GM18907 (cell line): ENCODE measurements around the gene OCRL.
"Not testable (repeated sequence)": the region's sequence is repeated elsewhere in the genome, so short reads cannot be mapped to it uniquely, and the experiment has no call there.

Source experiments
- ATAC-seq: cut with Tn5 transposase; IDR thresholded peaks from one replicate; pipeline ENCODE4 v1.9.1; 2021; ENCODE audit warnings: mild to moderate bottlenecking, moderate library complexity; ENCODE audit not compliant: unreplicated experiment

Gene OCRL

GRCh38 chrX:129534816-129535578 is 5.1 kb upstream of the OCRL start:
- no peak for ATAC-seq

DNA sequence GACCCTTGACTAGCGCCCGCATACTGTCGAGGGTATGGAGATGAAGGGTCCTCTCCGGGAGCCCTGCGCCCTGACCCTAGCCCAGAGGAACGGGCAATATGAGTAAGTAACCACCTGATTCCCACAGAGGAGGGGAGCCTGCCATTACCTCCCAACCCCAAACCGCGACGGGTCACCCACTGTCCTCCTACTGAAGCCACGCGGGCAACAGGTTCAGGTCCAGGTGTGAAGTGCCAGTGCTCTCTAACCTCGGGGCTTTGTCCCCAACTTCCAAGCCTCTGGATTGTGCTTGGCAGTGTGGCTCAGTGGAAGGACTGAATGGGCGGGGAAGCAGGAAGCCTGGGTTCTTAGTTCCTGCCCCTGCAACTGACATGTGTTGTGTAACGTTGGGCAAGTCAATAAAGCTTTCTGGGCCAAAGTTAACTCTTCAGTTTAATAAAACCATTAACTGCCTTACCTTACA is 694 bp downstream of the OCRL start:
- ATAC-seq = peak; percentile 42

GRCh38 chrX:129544780-129545179 is 4.7 kb downstream of the OCRL start:
- no peak for ATAC-seq

- no peak for ATAC-seq
Measured at GRCh38 chrX:129545408-129545807, 5.3 kb downstream of the OCRL start.

DNA sequence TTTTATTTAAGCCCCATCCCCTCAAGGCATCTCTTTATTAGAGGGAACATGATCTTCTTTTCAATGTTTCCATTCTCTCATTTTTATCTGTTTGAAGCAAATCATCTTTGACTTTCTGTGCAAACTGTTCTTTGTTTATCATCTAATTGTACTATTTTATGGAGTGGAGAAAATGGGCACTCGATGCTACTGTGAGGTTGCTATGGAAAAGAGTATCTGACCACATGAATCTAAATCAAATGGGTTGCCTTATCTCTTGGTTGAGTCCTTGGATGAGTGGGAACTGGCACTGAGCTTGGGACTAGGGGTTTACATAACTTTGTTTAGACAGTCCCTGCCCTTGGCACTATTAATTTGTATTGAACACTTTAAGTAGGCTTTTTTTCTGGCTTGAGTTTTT is 9.1 kb downstream of the OCRL start:
- ATAC-seq = no peak

DNA sequence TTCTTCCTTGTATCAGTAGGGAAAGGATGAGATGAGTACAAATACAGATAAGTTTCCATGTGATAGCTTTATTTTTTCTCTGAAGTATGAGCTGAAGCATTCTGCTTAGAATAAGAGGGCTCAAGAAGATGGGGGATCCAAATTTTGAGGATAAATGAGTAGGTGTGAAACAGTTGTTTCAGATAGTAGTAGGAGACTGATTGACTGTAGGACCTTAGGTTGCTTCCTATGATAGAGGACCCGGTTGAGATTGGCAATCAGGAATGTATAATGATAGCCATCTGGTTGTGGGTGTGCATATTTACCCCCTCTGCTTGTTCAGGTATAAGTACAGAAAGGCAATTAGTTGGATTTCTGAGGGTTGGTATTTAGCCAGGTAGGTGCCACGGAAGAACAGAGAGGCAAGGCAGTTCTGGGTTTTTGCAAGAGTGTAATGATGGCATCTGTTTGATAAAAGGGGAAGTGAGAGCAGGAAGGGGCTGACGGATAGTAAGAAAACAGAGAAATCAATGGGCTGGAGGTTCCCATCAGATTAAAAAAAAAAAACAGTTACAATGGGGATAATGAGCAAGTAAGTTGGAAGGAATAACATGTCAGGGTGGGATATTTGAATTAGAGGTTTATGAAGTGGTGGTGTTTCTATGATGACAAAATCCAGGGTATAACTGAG is 13.7 kb downstream of the OCRL start:
- peak; percentile 97 for ATAC-seq

DNA sequence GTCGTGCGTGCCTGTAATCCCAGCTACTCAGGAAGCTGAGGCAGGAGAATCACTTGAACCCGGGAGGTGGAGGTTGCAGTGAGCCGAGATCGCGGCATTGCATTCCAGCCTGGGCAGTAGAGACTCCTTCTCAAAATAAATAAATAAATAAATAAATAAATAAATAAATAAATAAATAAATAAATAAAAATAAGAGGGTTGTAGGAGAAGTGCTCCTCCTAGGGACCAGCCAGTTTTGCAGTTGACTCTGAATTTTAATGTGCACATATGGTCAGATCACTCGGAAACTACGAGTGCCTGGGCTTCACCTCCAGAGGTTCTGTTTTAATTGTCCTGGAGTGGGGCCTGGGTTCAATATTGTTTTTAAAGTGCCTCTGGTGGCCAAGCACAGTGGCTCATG is 14.8 kb downstream of the OCRL start:
- ATAC-seq = not testable (repeated sequence)

DNA sequence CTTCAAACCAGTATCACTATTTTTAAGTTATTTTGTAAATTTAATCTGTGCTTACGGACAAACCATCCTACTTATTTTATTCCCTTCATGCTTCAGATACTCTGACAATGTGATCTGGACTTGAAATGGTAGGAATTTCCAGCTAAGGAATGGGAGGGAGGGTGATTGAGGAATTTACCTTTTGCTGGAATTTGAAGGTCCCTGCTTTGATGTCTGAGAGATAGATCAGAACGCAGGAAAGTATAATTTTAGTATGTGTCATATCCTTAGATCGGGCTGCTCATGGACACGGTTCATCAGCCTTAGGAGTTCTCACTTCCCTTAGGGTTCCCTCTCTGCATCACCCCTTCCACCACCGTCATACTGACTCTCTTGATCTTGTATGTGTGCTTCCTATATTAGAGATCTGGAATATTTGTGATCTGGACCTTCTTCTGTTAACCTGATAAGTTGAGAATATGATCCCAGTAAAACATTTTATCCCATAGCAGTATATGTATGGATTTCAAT is 16.8 kb downstream of the OCRL start:
- no peak for ATAC-seq

DNA sequence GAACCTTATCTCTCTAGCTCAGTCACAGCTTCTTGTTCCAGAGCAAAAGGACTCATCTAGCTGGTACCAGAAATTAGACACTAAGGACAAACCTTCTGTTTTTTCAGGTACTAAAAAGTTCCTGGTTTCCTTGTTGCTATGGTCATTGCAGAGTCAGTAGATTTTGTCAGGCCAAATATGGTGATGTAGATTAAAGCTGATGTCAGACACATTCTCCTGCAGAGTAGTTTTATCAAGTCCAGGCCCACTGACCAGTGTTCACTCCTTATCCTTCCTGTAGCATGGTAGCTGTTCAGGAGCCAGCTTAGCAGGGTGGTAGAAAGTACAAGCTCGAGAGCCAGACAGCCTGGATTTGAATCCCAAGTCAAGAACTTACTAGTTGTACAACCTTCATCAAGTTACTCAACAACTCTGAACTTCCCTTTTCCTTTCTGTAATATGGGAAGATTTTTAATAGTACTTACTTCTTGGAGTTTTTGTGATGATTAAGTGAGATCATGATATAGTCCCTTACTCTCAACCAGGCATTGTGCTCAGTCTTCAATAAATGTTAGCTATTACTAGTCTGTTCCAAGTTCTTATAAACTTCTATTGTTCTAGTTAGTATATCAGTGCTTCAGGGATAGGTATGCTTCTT is 17.9 kb downstream of the OCRL start:
- ATAC-seq = no peak

DNA sequence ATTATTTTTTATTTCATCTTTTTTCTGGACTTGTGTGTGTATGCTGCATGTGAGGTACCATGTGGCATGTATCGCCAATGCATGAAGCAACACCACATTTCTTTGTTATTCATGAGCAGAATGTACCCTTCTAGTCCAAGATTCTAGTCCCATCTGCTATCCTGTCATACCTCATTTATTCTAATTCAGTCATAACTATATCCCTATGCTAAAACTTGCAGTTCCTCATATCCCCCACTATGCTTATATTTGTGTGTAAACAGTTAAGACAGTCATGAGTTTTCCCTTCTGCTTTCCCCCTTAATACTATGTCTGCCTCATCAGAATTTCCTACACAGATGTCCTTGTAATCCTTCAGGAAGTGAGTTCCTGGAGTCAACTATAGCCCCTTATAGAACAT is 19.7 kb downstream of the OCRL start:
- ATAC-seq = no peak

GRCh38 chrX:129561453-129561852 is 21.4 kb downstream of the OCRL start:
- no peak for ATAC-seq

GRCh38 chrX:129564345-129564744 is 24.3 kb downstream of the OCRL start:
- not testable (repeated sequence) for ATAC-seq

- ATAC-seq = no peak
Measured at GRCh38 chrX:129565046-129565650, 25.1 kb downstream of the OCRL start.

GRCh38 chrX:129566073-129566472 is 26.0 kb downstream of the OCRL start:
- no peak for ATAC-seq

DNA sequence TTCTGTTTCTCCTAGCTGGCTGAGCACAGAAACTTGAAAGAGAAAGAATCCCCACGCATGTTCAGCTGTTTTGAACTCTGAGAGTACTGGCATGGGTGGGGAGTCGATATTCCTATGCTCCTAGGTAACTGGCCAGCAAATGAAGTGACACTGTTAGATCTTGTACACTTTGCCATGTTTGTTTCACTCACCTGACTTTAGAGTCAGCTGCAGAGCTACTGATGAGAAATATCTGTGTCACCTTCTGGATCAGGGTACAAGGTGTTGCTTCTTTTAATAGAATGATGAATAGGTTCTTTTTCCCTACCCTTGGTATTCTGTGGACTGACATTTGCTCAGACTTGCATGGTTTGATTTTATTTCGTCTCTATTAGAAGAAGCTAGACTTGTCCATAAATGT is 28.3 kb downstream of the OCRL start:
- ATAC-seq = no peak

- no peak for ATAC-seq
Measured at GRCh38 chrX:129572422-129572821, 32.4 kb downstream of the OCRL start.

DNA sequence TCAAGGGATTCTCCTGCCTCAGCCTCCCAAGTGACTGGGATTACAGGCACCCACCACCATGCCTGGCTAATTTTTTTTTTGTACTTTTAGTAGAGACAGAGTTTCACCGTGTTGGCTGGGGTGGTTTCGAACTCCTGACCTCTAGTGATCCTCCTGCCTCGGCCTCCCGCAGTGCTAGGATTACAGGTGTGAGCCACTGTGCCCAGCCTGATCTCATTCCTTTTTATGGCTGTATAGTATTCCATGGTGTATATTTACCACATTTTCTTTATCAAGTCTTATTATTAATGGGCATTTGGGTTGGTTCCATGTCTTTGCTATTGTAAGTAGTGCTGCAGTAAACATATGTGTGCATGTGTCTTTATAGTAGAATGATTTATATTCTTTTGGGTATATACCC is 33.6 kb downstream of the OCRL start:
- ATAC-seq = not testable (repeated sequence)

- no peak for ATAC-seq
Measured at GRCh38 chrX:129574214-129574613, 34.2 kb downstream of the OCRL start.

- ATAC-seq = no peak
Measured at GRCh38 chrX:129576539-129576938, 36.5 kb downstream of the OCRL start.

- no peak for ATAC-seq
Measured at GRCh38 chrX:129577473-129577872, 37.4 kb downstream of the OCRL start.

DNA sequence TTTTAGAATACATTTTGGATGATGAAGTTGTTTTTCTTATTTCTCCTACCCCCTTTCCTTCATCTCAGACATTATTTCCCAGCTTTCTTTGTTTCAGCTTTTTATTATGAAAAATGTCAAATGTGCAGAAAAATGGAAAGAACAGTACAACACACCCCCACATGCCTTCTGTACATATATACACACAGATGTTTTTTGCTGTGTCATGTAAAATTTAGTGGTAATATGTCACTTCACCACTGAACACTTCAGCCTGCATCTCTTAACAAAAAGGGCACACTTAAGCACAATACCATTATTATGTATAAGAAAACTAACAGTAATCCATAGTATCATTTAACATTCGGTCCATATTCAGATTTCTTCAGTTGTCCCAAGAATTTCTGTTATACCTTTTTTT is 37.8 kb downstream of the OCRL start:
- ATAC-seq = no peak
